ENCODE results near the gene IL1RAPL1.

- TF ChIP-seq RARB (CRISPR knock-in tag; IDR thresholded peaks at IDR 0.05) (no peak), ZC3H10 (CRISPR knock-in tag; IDR thresholded peaks at IDR 0.05) (no peak), PATZ1 (CRISPR knock-in tag; IDR thresholded peaks at IDR 0.05; ENCODE audit: borderline replicate concordance) (no peak), POU6F1 (CRISPR knock-in tag; IDR thresholded peaks at IDR 0.05; ENCODE audit: borderline replicate concordance, low read depth) (no peak), CREB5 (CRISPR knock-in tag; IDR thresholded peaks at IDR 0.05; ENCODE audit: low read depth) (no peak)
Observed at GRCh38 chrX:29560065-29560464, 972.8 kb downstream of the IL1RAPL1 start.

All from SK-N-SH treated with all-trans-retinoic acid at 6 μM for 48 hours (cell line).